Measurements from ENCODE around the gene SPCS1. TPM values are rescaled to one million over a fixed set of nuclear protein-coding genes. Genes with fewer than 3 reads are reported as not detected.
"Not testable (repeated sequence)": the region's sequence is repeated elsewhere in the genome, so short reads cannot be mapped to it uniquely, and the experiment has no call there.

Gene SPCS1
- 101 and 140 TPM in 2 replicates for total RNA-seq (2012; rRNA removed)

- Histone ChIP-seq H3K9me3 (replicated peaks; ENCODE audit: low read length) (no peaks in the 10 kb centered on the region), H3K4me1 (ENCODE audit: control insufficient read depth, insufficient read depth, low read length) (peaks cover 15% of the 10 kb centered on the region), H3K4me3 (ENCODE audit: low read length) (peak within 1 kb of the TSS; percentile 98)
These were observed at the start of gene SPCS1, which contains the start of gene GLT8D1 for GRCh38 chr3:52705688-52706686. TSS of gene SPCS1 (plus strand) at chr3:52706106. CDS start at chr3:52706247, 141 bp downstream. TSS of gene GLT8D1 (minus strand) at chr3:52705791. CDS start at chr3:52700460, 5,331 bp downstream.

DNA sequence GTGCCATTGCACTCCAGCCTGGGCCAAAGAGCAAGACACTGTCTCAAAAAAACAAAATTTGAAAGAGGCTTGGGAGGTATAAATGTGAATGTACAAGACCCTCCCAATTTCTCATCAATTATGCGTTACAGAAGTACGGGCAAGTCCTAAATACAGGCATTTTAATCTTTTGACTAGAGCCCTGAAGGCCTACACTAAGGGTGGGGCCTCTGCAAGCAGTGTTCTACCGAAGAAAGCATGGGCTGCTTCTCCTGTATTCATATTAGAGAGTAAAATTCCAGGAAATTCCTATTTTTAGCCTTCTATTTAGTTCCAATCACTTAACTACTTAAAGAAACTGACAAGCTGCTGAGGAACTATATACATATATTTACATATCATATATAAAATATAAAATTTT is 45.9 kb upstream of the SPCS1 start:
- Histone ChIP-seq H3K9me3 (replicated peaks; ENCODE audit: low read length) (no peaks in the 10 kb centered on the region), H3K4me1 (ENCODE audit: control insufficient read depth, insufficient read depth, low read length) (no peaks in the 10 kb centered on the region), H3K27me3 (ENCODE audit: control insufficient read depth, insufficient read depth, low read length) (no peaks in the 10 kb centered on the region), H3K36me3 (ENCODE audit: insufficient read depth, low read length) (peaks cover 58% of the 10 kb centered on the region), H3K4me2 (ENCODE audit: low read length) (no peak overlapping the region), H3K4me3 (ENCODE audit: low read length) (no peak overlapping the region), H3K9ac (ENCODE audit: low read depth, low read length) (no peak overlapping the region)

More at GRCh38 chr3:52705688-52706686, at the start of gene SPCS1, which contains the start of gene GLT8D1:
- peak within 1 kb of the TSS; percentile 97 for H3K9ac ChIP-seq (ENCODE audit: low read depth, low read length)
- peak within 1 kb of the TSS; percentile 86 for H3K4me2 ChIP-seq (ENCODE audit: low read length)
- no peaks in the 10 kb centered on the region for H3K27me3 ChIP-seq (ENCODE audit: control insufficient read depth, insufficient read depth, low read length)
- peaks cover 12% of the 10 kb centered on the region for H3K36me3 ChIP-seq (ENCODE audit: insufficient read depth, low read length)

GRCh38 chr3:52663098-52663497 is 42.8 kb upstream of the SPCS1 start:
- H3K4me3 ChIP-seq (ENCODE audit: low read length), result no peak overlapping the region
- no peak overlapping the region for H3K4me2 ChIP-seq (ENCODE audit: low read length)
- H3K36me3 ChIP-seq (ENCODE audit: insufficient read depth, low read length), result peaks cover 43% of the 10 kb centered on the region
- no peak overlapping the region for H3K9ac ChIP-seq (ENCODE audit: low read depth, low read length)
- no peaks in the 10 kb centered on the region for H3K4me1 ChIP-seq (ENCODE audit: control insufficient read depth, insufficient read depth, low read length)
- no peaks in the 10 kb centered on the region for H3K27me3 ChIP-seq (ENCODE audit: control insufficient read depth, insufficient read depth, low read length)
- H3K9me3 ChIP-seq (replicated peaks; ENCODE audit: low read length), result no peaks in the 10 kb centered on the region

DNA sequence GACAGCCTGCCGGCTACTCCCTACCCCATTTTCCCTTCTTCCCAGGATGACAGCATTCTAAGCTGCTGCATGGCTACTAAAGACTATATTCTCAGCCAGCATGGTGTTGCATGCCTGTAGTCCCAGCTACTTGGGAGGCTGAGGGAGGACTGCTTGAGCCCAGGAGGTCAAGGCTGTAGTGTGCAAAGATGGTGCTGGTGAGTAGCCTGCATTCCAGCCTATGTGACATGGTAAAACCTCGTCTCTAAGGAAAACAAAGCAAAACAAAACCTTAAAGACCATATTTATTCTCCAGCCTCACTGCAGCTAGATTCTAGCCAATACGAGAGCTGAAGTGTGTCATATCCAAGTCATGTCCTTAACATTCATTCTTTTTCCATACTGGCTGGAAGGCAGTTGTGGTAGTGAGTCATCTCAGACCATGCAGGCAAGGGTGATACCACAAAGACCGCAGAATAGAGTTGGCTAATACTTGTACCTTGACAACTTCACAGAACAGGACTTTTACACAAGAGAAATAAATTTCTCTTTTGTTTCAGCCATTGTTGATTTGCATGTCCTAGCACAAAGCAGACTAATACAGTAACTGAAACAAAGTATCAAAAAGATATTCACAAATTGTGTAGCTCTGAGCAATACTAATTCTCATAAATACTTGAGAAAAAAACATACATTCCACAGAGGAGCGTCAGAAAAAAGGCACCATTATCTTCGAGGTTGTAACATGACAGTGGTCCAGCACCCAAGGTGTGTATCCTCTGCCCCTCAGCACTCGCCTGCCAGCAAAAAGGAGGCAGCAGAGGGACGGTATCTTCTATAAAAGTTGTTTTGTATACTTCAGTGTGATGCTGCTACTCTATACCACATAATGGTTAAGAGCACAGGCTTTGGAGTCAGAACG is 35.0 kb upstream of the SPCS1 start:
- peak overlapping the region; percentile 77 for H3K9ac ChIP-seq (ENCODE audit: low read depth, low read length)
- peak overlapping the region; percentile 75 for H3K4me2 ChIP-seq (ENCODE audit: low read length)
- no peaks in the 10 kb centered on the region for H3K27me3 ChIP-seq (ENCODE audit: control insufficient read depth, insufficient read depth, low read length)
- no peaks in the 10 kb centered on the region for H3K9me3 ChIP-seq (replicated peaks; ENCODE audit: low read length)
- peak overlapping the region; percentile 42 for H3K4me3 ChIP-seq (ENCODE audit: low read length)
- peaks cover 26% of the 10 kb centered on the region for H3K36me3 ChIP-seq (ENCODE audit: insufficient read depth, low read length)
- H3K4me1 ChIP-seq (ENCODE audit: control insufficient read depth, insufficient read depth, low read length), result peaks cover 30% of the 10 kb centered on the region

- H3K36me3 ChIP-seq (ENCODE audit: insufficient read depth, low read length), result peaks cover 26% of the 10 kb centered on the region
These were observed 34.2 kb upstream of the SPCS1 start for GRCh38 chr3:52671676-52672075.

GRCh38 chr3:52676201-52676600 is 29.7 kb upstream of the SPCS1 start:
- H3K36me3 ChIP-seq (ENCODE audit: insufficient read depth, low read length), result peaks cover 51% of the 10 kb centered on the region
- H3K9me3 ChIP-seq (replicated peaks; ENCODE audit: low read length); H3K4me3 ChIP-seq (ENCODE audit: low read length); H3K4me2 ChIP-seq (ENCODE audit: low read length); H3K27me3 ChIP-seq (ENCODE audit: control insufficient read depth, insufficient read depth, low read length); H3K9ac ChIP-seq (ENCODE audit: low read depth, low read length): not testable (repeated sequence)
- H3K4me1 ChIP-seq (ENCODE audit: control insufficient read depth, insufficient read depth, low read length), result peaks cover 11% of the 10 kb centered on the region

More at GRCh38 chr3:52671676-52672075, 34.2 kb upstream of the SPCS1 start:
- Histone ChIP-seq H3K4me2 (ENCODE audit: low read length) (peak overlapping the region; percentile 75), H3K9ac (ENCODE audit: low read depth, low read length) (peak overlapping the region; percentile 77), H3K4me1 (ENCODE audit: control insufficient read depth, insufficient read depth, low read length) (peaks cover 30% of the 10 kb centered on the region), H3K9me3 (replicated peaks; ENCODE audit: low read length) (no peaks in the 10 kb centered on the region), H3K27me3 (ENCODE audit: control insufficient read depth, insufficient read depth, low read length) (no peaks in the 10 kb centered on the region), H3K4me3 (ENCODE audit: low read length) (peak overlapping the region; percentile 39)

DNA sequence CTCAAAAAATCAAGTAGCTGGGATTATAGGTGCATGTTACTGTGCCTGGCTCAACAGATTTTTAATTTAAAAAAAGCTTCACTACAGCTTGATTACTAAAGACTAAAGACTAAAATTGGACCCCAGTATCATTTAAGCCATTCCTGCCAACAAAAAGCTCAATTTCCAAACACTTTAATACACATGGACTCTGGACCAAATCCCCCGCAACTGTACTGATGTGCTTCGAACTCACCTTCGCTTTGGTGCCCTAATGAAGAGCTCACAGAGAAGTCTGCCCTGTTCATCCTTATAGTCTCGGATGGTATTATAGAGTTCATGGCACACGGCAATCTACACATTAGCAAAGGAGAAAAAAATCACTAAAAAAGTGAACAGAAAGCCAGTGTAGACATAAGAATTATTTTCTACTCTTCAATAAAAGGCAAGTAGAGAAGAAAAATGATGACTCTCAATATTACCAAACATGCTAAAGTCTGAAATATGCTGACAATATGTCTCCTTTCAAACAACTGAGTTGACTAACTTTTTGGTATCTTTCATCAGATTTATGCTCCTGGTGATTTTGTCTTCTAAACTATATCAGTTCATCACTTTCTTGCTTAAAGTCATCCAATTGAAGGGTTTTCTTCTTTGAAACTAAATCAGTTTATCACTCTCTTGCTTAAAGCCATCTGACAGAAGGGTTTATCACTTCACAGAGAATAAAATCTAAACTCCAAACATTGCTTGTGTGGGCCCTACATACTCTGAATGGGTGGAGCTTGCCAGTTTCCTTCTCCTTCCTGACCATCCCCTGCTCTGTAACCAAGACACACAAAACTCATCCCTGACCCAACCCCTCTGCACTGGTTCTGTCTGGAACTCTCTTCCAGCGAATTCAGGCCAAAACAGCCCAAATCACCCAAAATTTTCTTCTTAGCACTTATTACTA is 27.4 kb upstream of the SPCS1 start:
- no peaks in the 10 kb centered on the region for H3K27me3 ChIP-seq (ENCODE audit: control insufficient read depth, insufficient read depth, low read length)
- no peaks in the 10 kb centered on the region for H3K9me3 ChIP-seq (replicated peaks; ENCODE audit: low read length)
- no peak overlapping the region for H3K4me3 ChIP-seq (ENCODE audit: low read length)
- H3K36me3 ChIP-seq (ENCODE audit: insufficient read depth, low read length), result peaks cover 44% of the 10 kb centered on the region
- H3K4me1 ChIP-seq (ENCODE audit: control insufficient read depth, insufficient read depth, low read length), result peaks cover 19% of the 10 kb centered on the region
- no peak overlapping the region for H3K4me2 ChIP-seq (ENCODE audit: low read length)
- no peak overlapping the region for H3K9ac ChIP-seq (ENCODE audit: low read depth, low read length)

DNA sequence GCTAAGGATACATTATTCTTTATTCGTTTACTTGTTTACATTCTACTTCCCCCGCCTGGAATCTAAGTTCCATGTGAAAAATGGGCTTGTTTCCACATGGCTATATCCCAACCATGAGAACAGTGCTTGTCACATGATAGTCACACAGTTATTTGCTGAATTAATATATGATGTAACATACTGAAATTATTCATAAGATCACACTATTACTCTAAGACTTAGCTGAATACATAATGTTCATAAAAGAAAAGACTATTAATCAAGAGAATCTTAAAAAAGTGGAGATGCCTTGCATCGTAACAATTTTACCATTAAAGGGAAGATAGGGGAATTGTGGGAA is 26.7 kb upstream of the SPCS1 start:
- Histone ChIP-seq H3K27me3 (ENCODE audit: control insufficient read depth, insufficient read depth, low read length) (no peaks in the 10 kb centered on the region), H3K4me2 (ENCODE audit: low read length) (no peak overlapping the region), H3K9ac (ENCODE audit: low read depth, low read length) (no peak overlapping the region), H3K9me3 (replicated peaks; ENCODE audit: low read length) (no peaks in the 10 kb centered on the region), H3K4me3 (ENCODE audit: low read length) (no peak overlapping the region), H3K4me1 (ENCODE audit: control insufficient read depth, insufficient read depth, low read length) (peaks cover 25% of the 10 kb centered on the region), H3K36me3 (ENCODE audit: insufficient read depth, low read length) (peaks cover 44% of the 10 kb centered on the region)

DNA sequence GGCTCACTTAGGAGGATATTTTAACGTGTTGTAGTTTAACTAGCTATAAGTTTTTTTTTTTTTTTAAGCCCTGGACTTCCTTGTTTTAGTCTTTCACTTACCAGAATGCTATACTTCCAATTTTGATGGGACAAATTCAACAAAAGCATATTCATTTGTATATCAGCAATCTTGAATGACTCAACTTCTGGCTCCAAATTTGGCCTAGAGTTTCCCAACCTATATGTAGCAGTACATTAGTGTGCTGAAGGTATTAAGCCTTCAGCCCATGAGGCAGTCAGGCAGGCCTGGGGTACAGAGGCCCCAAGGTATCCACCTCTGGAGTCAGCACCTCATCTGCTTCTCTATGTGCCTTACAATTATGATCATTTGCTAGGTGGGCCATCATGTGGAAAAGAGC is 26.1 kb upstream of the SPCS1 start:
- Histone ChIP-seq H3K9me3 (replicated peaks; ENCODE audit: low read length) (no peaks in the 10 kb centered on the region), H3K36me3 (ENCODE audit: insufficient read depth, low read length) (peaks cover 42% of the 10 kb centered on the region), H3K27me3 (ENCODE audit: control insufficient read depth, insufficient read depth, low read length) (no peaks in the 10 kb centered on the region), H3K9ac (ENCODE audit: low read depth, low read length) (no peak overlapping the region), H3K4me1 (ENCODE audit: control insufficient read depth, insufficient read depth, low read length) (peaks cover 31% of the 10 kb centered on the region), H3K4me2 (ENCODE audit: low read length) (no peak overlapping the region), H3K4me3 (ENCODE audit: low read length) (no peak overlapping the region)

GRCh38 chr3:52681596-52681995 is 24.3 kb upstream of the SPCS1 start:
- Histone ChIP-seq H3K4me1 (ENCODE audit: control insufficient read depth, insufficient read depth, low read length) (peaks cover 31% of the 10 kb centered on the region), H3K9ac (ENCODE audit: low read depth, low read length) (peak overlapping the region; percentile 15), H3K4me3 (ENCODE audit: low read length) (no peak overlapping the region), H3K9me3 (replicated peaks; ENCODE audit: low read length) (no peaks in the 10 kb centered on the region), H3K4me2 (ENCODE audit: low read length) (peak overlapping the region; percentile 30), H3K27me3 (ENCODE audit: control insufficient read depth, insufficient read depth, low read length) (no peaks in the 10 kb centered on the region), H3K36me3 (ENCODE audit: insufficient read depth, low read length) (peaks cover 32% of the 10 kb centered on the region)

All from skeletal muscle satellite cell (primary cell).